Measurements from ENCODE around the gene MINPP1.

Gene MINPP1

GRCh38 chr10:87510025-87510424 is 5.3 kb downstream of the MINPP1 start:
- no peak overlapping the region for H3K4me3 ChIP-seq (ENCODE audit: low read length)
- no peak for TF ChIP-seq CTCF (conservative IDR thresholded peaks at IDR 0.05; ENCODE audit: low read depth, low read length)
- no peak for DNase-seq (ENCODE audit: low read depth)

GRCh38 chr10:87511526-87511925 is 6.8 kb downstream of the MINPP1 start:
- no peak for DNase-seq (ENCODE audit: low read depth)
- no peak overlapping the region for H3K4me3 ChIP-seq (ENCODE audit: low read length)
- TF ChIP-seq CTCF (conservative IDR thresholded peaks at IDR 0.05; ENCODE audit: low read depth, low read length): no peak

DNA sequence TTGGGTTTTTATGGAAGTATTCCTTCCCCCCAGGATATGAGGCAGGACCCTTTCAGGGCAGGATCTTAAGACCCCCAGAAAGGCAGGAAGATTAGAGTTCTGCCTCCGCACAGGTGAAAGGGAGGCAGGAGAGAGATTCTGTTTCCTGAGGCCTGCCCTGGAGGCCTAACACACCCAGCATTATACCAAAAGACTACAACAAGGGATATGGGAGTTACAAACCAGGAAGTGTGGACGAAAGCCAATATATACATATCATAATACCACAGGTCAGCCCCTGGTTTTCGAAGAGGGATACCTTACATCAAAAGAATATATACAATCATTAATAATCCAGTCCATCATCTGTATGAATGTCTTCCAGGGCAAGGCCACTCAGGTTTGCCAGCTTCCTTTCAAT is 14.2 kb downstream of the MINPP1 start:
- DNase-seq (ENCODE audit: low read depth): no peak
- TF ChIP-seq CTCF (conservative IDR thresholded peaks at IDR 0.05; ENCODE audit: low read depth, low read length): no peak
- no peak overlapping the region for H3K4me3 ChIP-seq (ENCODE audit: low read length)

- no peak for TF ChIP-seq CTCF (conservative IDR thresholded peaks at IDR 0.05; ENCODE audit: low read depth, low read length)
- no peak for DNase-seq (ENCODE audit: low read depth)
- no peak overlapping the region for H3K4me3 ChIP-seq (ENCODE audit: low read length)
These were observed 14.9 kb downstream of the MINPP1 start for GRCh38 chr10:87519582-87519981.

GRCh38 chr10:87523731-87524130 is 19.0 kb downstream of the MINPP1 start:
- no peak overlapping the region for H3K4me3 ChIP-seq (ENCODE audit: low read length)
- DNase-seq (ENCODE audit: low read depth): no peak
- no peak for TF ChIP-seq CTCF (conservative IDR thresholded peaks at IDR 0.05; ENCODE audit: low read depth, low read length)

DNA sequence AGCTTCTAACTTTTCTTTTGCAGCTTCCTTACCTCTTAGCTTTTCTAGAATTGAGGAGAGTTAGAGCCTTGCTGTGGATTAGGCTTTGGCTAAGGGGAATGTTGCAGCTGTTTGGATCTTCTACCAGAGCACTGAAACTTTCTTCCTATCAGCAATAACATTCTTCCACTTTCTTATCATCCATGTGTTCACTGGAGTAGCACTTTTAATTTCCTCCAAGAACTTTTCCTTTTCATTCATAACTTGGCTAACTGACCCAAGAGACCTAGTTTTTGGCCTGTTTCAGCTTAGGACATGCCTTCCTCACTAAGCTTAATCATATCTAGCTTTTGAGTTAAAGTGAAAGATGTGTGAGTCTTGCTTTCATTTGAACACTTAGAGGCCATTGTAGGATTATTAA is 19.6 kb downstream of the MINPP1 start:
- TF ChIP-seq CTCF (conservative IDR thresholded peaks at IDR 0.05; ENCODE audit: low read depth, low read length): no peak
- no peak overlapping the region for H3K4me3 ChIP-seq (ENCODE audit: low read length)
- no peak for DNase-seq (ENCODE audit: low read depth)

- no peak overlapping the region for H3K4me3 ChIP-seq (ENCODE audit: low read length)
- no peak for DNase-seq (ENCODE audit: low read depth)
- no peak for TF ChIP-seq CTCF (conservative IDR thresholded peaks at IDR 0.05; ENCODE audit: low read depth, low read length)
These were observed 27.4 kb downstream of the MINPP1 start for GRCh38 chr10:87531908-87532622.

All from retinal pigment epithelial cell (primary cell).